RWPE2 (cell line): ENCODE measurements around the gene ITGA8.
"Not testable (repeated sequence)": the region's sequence is repeated elsewhere in the genome, so short reads cannot be mapped to it uniquely, and the experiment has no call there.

Experiments used
- ATAC-seq: fragments of 200-7000 bp; cut with Tn5 transposase; 3 replicates; pipeline ENCODE4 v1.9.1; 2021; ENCODE audit warnings: low read depth
- DNase-seq: peaks from one replicate; pipeline ENCODE4 v3.0.0-alpha.2; 2020; ENCODE audit warnings: low spot score
- H3K27ac ChIP-seq: fragments of 450-650 bp; 2 replicates; pipeline ENCODE4 v1.5.1; 2017; ENCODE audit warnings: mild to moderate bottlenecking; ENCODE audit not compliant: poor library complexity, severe bottlenecking
- H3K27me3 ChIP-seq: fragments of 250-450 bp; sonication (Bioruptor Pico); 2 replicates; pipeline ENCODE4 v1.5.1; 2021; ENCODE audit warnings: mild to moderate bottlenecking, moderate library complexity; ENCODE audit not compliant: insufficient read depth, poor library complexity, severe bottlenecking
- H3K36me3 ChIP-seq: fragments of 250-450 bp; sonication (Bioruptor Pico); 2 replicates; pipeline ENCODE4 v1.5.1; 2020; ENCODE audit warnings: low read depth, mild to moderate bottlenecking, moderate library complexity
- H3K4me1 ChIP-seq: fragments of 250-450 bp; sonication (Bioruptor Pico); 2 replicates; pipeline ENCODE4 v1.5.1; 2021; ENCODE audit warnings: mild to moderate bottlenecking, moderate library complexity; ENCODE audit not compliant: insufficient read depth, poor library complexity, severe bottlenecking
- H3K4me3 ChIP-seq: fragments of 250-450 bp; sonication (Bioruptor Pico); 2 replicates; pipeline ENCODE4 v1.5.1; 2021; ENCODE audit warnings: mild to moderate bottlenecking, moderate library complexity; ENCODE audit not compliant: severe bottlenecking
- H3K9me3 ChIP-seq: fragments of 250-450 bp; sonication (Bioruptor Pico); 2 replicates; pipeline ENCODE4 v1.5.1; 2021; ENCODE audit warnings: mild to moderate bottlenecking, moderate library complexity; ENCODE audit not compliant: severe bottlenecking
- CTCF ChIP-seq: fragments of 450-650 bp; IDR thresholded peaks from one replicate; pipeline ENCODE4 v1.5.1; 2017; ENCODE audit warnings: mild to moderate bottlenecking, moderate library complexity; ENCODE audit not compliant: poor library complexity, severe bottlenecking

Gene ITGA8

GRCh38 chr10:15563246-15563645 is 156.5 kb downstream of the ITGA8 start:
- DNase-seq (no peak), ATAC-seq (no peak)
- H3K9me3 ChIP-seq = no peaks in the 10 kb centered on the region
- H3K27ac ChIP-seq = no peak overlapping the region
- TF ChIP-seq CTCF = no peak
- H3K27me3 ChIP-seq = no peaks in the 10 kb centered on the region
- no peak overlapping the region for H3K4me3 ChIP-seq
- H3K36me3 ChIP-seq = no peaks in the 10 kb centered on the region
- H3K4me1 ChIP-seq = no peaks in the 10 kb centered on the region

GRCh38 chr10:15562578-15562977 is 157.1 kb downstream of the ITGA8 start:
- H3K9me3 ChIP-seq = no peaks in the 10 kb centered on the region
- no peak overlapping the region for H3K27ac ChIP-seq
- no peak overlapping the region for H3K4me3 ChIP-seq
- H3K4me1 ChIP-seq = no peaks in the 10 kb centered on the region
- no peak for DNase-seq
- H3K27me3 ChIP-seq = no peaks in the 10 kb centered on the region
- no peaks in the 10 kb centered on the region for H3K36me3 ChIP-seq
- ATAC-seq = no peak
- no peak for TF ChIP-seq CTCF

GRCh38 chr10:15562116-15562515 is 157.6 kb downstream of the ITGA8 start:
- ATAC-seq (no peak), DNase-seq (no peak)
- Histone ChIP-seq H3K9me3 (no peaks in the 10 kb centered on the region), H3K4me3 (no peak overlapping the region), H3K27ac (no peak overlapping the region), H3K27me3 (no peaks in the 10 kb centered on the region), H3K36me3 (no peaks in the 10 kb centered on the region), H3K4me1 (no peaks in the 10 kb centered on the region)
- TF ChIP-seq CTCF = no peak

- Histone ChIP-seq H3K4me3 (no peak overlapping the region), H3K36me3 (no peaks in the 10 kb centered on the region), H3K27me3 (no peaks in the 10 kb centered on the region), H3K9me3 (no peaks in the 10 kb centered on the region), H3K4me1 (no peaks in the 10 kb centered on the region), H3K27ac (no peak overlapping the region)
- no peak for TF ChIP-seq CTCF
- DNase-seq (no peak), ATAC-seq (no peak)
Observed at GRCh38 chr10:15558136-15558535, 161.6 kb downstream of the ITGA8 start.

- H3K4me3 ChIP-seq, H3K4me1 ChIP-seq: not testable (repeated sequence)
Observed at GRCh38 chr10:15557168-15557567, 162.6 kb downstream of the ITGA8 start.

More at GRCh38 chr10:15557168-15557567, 162.6 kb downstream of the ITGA8 start:
- not testable (repeated sequence) for H3K27me3 ChIP-seq, H3K9me3 ChIP-seq, H3K36me3 ChIP-seq, DNase-seq, H3K27ac ChIP-seq, ATAC-seq
